Ovary (tissue), 3 donors: Measurements from ENCODE around the gene PNMT.
"Not testable (repeated sequence)": the region's sequence is repeated elsewhere in the genome, so short reads cannot be mapped to it uniquely, and the experiment has no call there.

Experiments used
- CTCF ChIP-seq, 3 donors: fragments of 450-650 bp in 2 of 3; fragments of 200-600 bp in 1 of 3; IDR thresholded peaks; one replicate each; pipeline versions ENCODE4 v1.5.1 to v1.8.0; 2016 to 2022; ENCODE audit warnings: antibody characterized with exemption in 3 of 3, mild to moderate bottlenecking in 1 of 3
- EP300 ChIP-seq: sonication (generic); formaldehyde crosslinking; IDR thresholded peaks from one replicate; pipeline ENCODE4 v1.6.1; 2017; ENCODE audit warnings: antibody characterized with exemption
- donor health status: DM: no; HTN: no; CAD: no.

DNA sequence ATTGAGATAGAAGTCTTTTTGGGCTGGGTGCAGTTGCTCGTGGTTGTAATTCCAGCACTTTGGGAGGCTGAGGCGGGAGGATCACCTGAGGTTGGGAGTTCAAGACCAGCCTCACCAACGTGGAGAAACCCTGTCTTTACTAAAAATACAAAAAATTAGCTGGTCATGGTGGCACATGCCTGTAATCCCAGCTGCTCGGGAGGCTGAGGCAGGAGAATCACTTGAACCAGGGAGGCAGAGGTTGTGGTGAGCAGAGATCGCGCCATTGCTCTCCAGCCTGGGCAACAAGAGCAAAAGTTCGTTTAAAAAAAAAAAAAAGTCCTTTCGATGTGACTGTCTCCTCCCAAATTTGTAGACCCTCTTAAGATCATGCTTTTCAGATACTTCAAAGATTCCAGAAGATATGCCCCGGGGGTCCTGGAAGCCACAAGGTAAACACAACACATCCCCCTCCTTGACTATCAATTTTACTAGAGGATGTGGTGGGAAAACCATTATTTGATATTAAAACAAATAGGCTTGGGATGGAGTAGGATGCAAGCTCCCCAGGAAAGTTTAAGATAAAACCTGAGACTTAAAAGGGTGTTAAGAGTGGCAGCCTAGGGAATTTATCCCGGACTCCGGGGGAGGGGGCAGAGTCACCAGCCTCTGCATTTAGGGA lies 31.0 kb downstream of the PNMT start:
- not testable (repeated sequence) for TF ChIP-seq CTCF (IDR thresholded peaks at IDR 0.05); EP300
